Urinary bladder (tissue), 4 donors: ENCODE results near the gene IP6K2. TPM values are rescaled to one million over a fixed set of nuclear protein-coding genes. Genes with fewer than 3 reads are reported as not detected.
"Not testable (repeated sequence)": the region's sequence is repeated elsewhere in the genome, so short reads cannot be mapped to it uniquely, and the experiment has no call there.

Experiments
- DNase-seq: peaks from one replicate; pipeline ENCODE4 v3.0.0-alpha.2; 2015; ENCODE audit errors: extremely low spot score
- H3K27ac ChIP-seq: one replicate; pipeline ENCODE4 v1.5.1; 2013; ENCODE audit warnings: low read depth, mild to moderate bottlenecking, moderate library complexity
- H3K36me3 ChIP-seq: one replicate; pipeline ENCODE4 v1.6.1; 2013; ENCODE audit warnings: mild to moderate bottlenecking, moderate library complexity; ENCODE audit not compliant: insufficient read depth
- H3K4me1 ChIP-seq: one replicate; pipeline ENCODE4 v1.6.1; 2013; ENCODE audit warnings: mild to moderate bottlenecking, moderate library complexity; ENCODE audit not compliant: insufficient read depth
- H3K4me3 ChIP-seq: one replicate; pipeline ENCODE4 v1.5.1; 2013; ENCODE audit warnings: low read depth, low read length
- WGBS: extraction: QIAGEN DNeasy Blood & Tissue Kit; methylation state at CpG from one replicate; pipeline ENCODE4 v1.1.7; 2013; 5-methylcytosine and 5-hydroxymethylcytosine counted together
- polyA plus RNA-seq: library from polyadenylated mRNA; stranded (reverse); fragments of 200-250 nt; gene quantifications from one replicate; pipeline ENCODE4 v1.2.3, GENCODE V29; 2013
- total RNA-seq: library from RNA; depleted of rRNA; stranded (reverse); fragments of >200 nt; gene quantifications from one replicate; pipeline ENCODE4 v1.2.3, GENCODE V29; 2014
- donor health status: healthy with polysubstance abuse.
- donor health status: healthy.

IP6K2 gene
- total and polyA plus RNA-seq, 2 donors = 75.7 to 83.2 TPM

- H3K4me3 ChIP-seq = no peak overlapping the region
- WGBS = 6% methylated on average over 15 of the region's 15 CpGs
- DNase-seq = peak; percentile 36
These were observed 23.2 kb upstream of the IP6K2 start for GRCh38 chr3:48739955-48740823.

GRCh38 chr3:48739617-48739954 is 22.6 kb upstream of the IP6K2 start:
- H3K4me1 ChIP-seq = no peaks in the 10 kb centered on the region
- DNase-seq = no peak
- no peak overlapping the region for H3K27ac ChIP-seq
- no peaks in the 10 kb centered on the region for H3K36me3 ChIP-seq
- no peak overlapping the region for H3K4me3 ChIP-seq
- WGBS = 63% methylated on average over 6 of the region's 6 CpGs

More at GRCh38 chr3:48739955-48740823, 23.2 kb upstream of the IP6K2 start:
- peak overlapping the region; percentile 25 for H3K27ac ChIP-seq
- H3K4me1 ChIP-seq = no peaks in the 10 kb centered on the region
- no peaks in the 10 kb centered on the region for H3K36me3 ChIP-seq

- no peaks in the 10 kb centered on the region for H3K4me1 ChIP-seq
- WGBS = 71% methylated on average over 9 of the region's 9 CpGs
- H3K4me3 ChIP-seq = no peak overlapping the region
- H3K27ac ChIP-seq = peak overlapping the region; percentile 4
- no peaks in the 10 kb centered on the region for H3K36me3 ChIP-seq
- no peak for DNase-seq
These were observed 22.1 kb upstream of the IP6K2 start for GRCh38 chr3:48738926-48739616.

GRCh38 chr3:48738144-48738536 is 21.1 kb upstream of the IP6K2 start:
- no peaks in the 10 kb centered on the region for H3K4me1 ChIP-seq
- 78% methylated on average over 3 of the region's 3 CpGs for WGBS
- peak overlapping the region; percentile 4 for H3K27ac ChIP-seq

GRCh38 chr3:48735075-48735767 is 18.2 kb upstream of the IP6K2 start:
- H3K36me3 ChIP-seq, H3K27ac ChIP-seq, DNase-seq, H3K4me1 ChIP-seq, H3K4me3 ChIP-seq: not testable (repeated sequence)
- 27% methylated on average over 8 of the region's 8 CpGs for WGBS

More at GRCh38 chr3:48738144-48738536, 21.1 kb upstream of the IP6K2 start:
- no peak for DNase-seq
- no peaks in the 10 kb centered on the region for H3K36me3 ChIP-seq
- H3K4me3 ChIP-seq = no peak overlapping the region

GRCh38 chr3:48734541-48734940 is 17.5 kb upstream of the IP6K2 start:
- not testable (repeated sequence) for H3K4me1 ChIP-seq, H3K36me3 ChIP-seq, H3K4me3 ChIP-seq, H3K27ac ChIP-seq, DNase-seq
- 82% methylated on average over 20 of the region's 25 CpGs for WGBS

- not testable (repeated sequence) for DNase-seq, H3K36me3 ChIP-seq, H3K4me3 ChIP-seq, H3K27ac ChIP-seq, H3K4me1 ChIP-seq
- 94% methylated on average over 39 of the region's 53 CpGs for whole genome bisulfite sequencing
These were observed 16.9 kb upstream of the IP6K2 start for GRCh38 chr3:48733752-48734518.

GRCh38 chr3:48727511-48727910 is 10.5 kb upstream of the IP6K2 start:
- no peak for DNase-seq
- WGBS = 88% methylated on average over 8 of the region's 8 CpGs
- Histone ChIP-seq H3K36me3 (no peaks in the 10 kb centered on the region), H3K27ac (no peak overlapping the region), H3K4me3 (no peak overlapping the region), H3K4me1 (no peaks in the 10 kb centered on the region)

- not testable (repeated sequence) for H3K36me3 ChIP-seq, H3K4me3 ChIP-seq, H3K27ac ChIP-seq, DNase-seq, H3K4me1 ChIP-seq
- 91% methylated on average over 8 of the region's 8 CpGs for WGBS
These were observed 8.3 kb upstream of the IP6K2 start for GRCh38 chr3:48725185-48725855.

GRCh38 chr3:48723725-48724124 is 6.7 kb upstream of the IP6K2 start:
- H3K27ac ChIP-seq = no peak overlapping the region
- DNase-seq = no peak
- WGBS = 81% methylated on average over 7 of the region's 7 CpGs
- H3K36me3 ChIP-seq = no peaks in the 10 kb centered on the region
- no peak overlapping the region for H3K4me3 ChIP-seq
- no peaks in the 10 kb centered on the region for H3K4me1 ChIP-seq

- H3K27ac ChIP-seq, H3K4me3 ChIP-seq, H3K4me1 ChIP-seq, H3K36me3 ChIP-seq, DNase-seq: not testable (repeated sequence)
- 75% methylated on average over 3 of the region's 3 CpGs for WGBS
These were observed 6.3 kb upstream of the IP6K2 start for GRCh38 chr3:48723293-48723692.

GRCh38 chr3:48716508-48716981 is 476 bp downstream of the IP6K2 start:
- no peak for DNase-seq
- no peaks in the 10 kb centered on the region for H3K4me1 ChIP-seq

More at GRCh38 chr3:48716508-48716981, 476 bp downstream of the IP6K2 start:
- no peaks in the 10 kb centered on the region for H3K36me3 ChIP-seq
- peak overlapping the region; percentile 78 for H3K27ac ChIP-seq
- WGBS = under 1% methylated on average over 16 of the region's 16 CpGs
- peak overlapping the region; percentile 91 for H3K4me3 ChIP-seq
